Occipital lobe (tissue), 2 donors: Measurements from ENCODE around the gene OR8H1. TPM values are rescaled to one million over a fixed set of nuclear protein-coding genes. Genes with fewer than 3 reads are reported as not detected.

Experiments used
- DNase-seq: peaks from one replicate; lab custom pipeline; 2025; lab: John Stamatoyannopoulos, UW
- total RNA-seq: library from RNA; depleted of rRNA; stranded (reverse); fragments of >200 nt; gene quantifications from one replicate; pipeline ENCODE4 v1.2.3, GENCODE V29; 2014

The OR8H1 gene
- not detected for total RNA-seq

- no peak for DNase-seq
Measured at GRCh38 chr11:56292154-56292553, at the start of gene OR8H1. OR8H1 (minus strand) TSS chr11:56292254; CDS start chr11:56291062, 1,192 bp downstream.

- no peak for DNase-seq
Measured at GRCh38 chr11:56340289-56340688, 48.2 kb upstream of the OR8H1 start.

- DNase-seq = no peak
Measured at GRCh38 chr11:56333156-56333555, 41.1 kb upstream of the OR8H1 start.

- no peak for DNase-seq
Measured at GRCh38 chr11:56331861-56332491, 39.9 kb upstream of the OR8H1 start.

GRCh38 chr11:56314844-56315243, 22.8 kb upstream of the OR8H1 start, which contains the start of gene OR8K3:
OR8K3 (plus strand) TSS chr11:56315144; CDS start chr11:56318307, 3,163 bp downstream.
- no peak for DNase-seq

- no peak for DNase-seq
Measured at GRCh38 chr11:56307836-56308235, 15.8 kb upstream of the OR8H1 start.

- DNase-seq = no peak
Measured at GRCh38 chr11:56296898-56297297, 4.8 kb upstream of the OR8H1 start.

- DNase-seq = no peak
Measured at GRCh38 chr11:56273854-56274253, 18.2 kb downstream of the OR8H1 start, which contains the start of gene OR5T1. OR5T1 (plus strand) TSS chr11:56274154; CDS start chr11:56275639, 1,485 bp downstream.

GRCh38 chr11:56271092-56271491, 21.0 kb downstream of the OR8H1 start:
- no peak for DNase-seq

GRCh38 chr11:56251954-56252353, 40.1 kb downstream of the OR8H1 start, which contains the start of gene OR5T3:
OR5T3 (plus strand) TSS chr11:56252254; CDS start chr11:56252254, 0 bp downstream.
- DNase-seq = no peak

Other genes starting within 250 kb of the OR8H1 start
- not detected for gene OR8I2, start 198.9 kb downstream of the OR8H1 start, total RNA-seq
- not detected for gene OR8H2, start 188.6 kb downstream of the OR8H1 start, total RNA-seq
- gene OR8H3, start 169.9 kb downstream of the OR8H1 start, total RNA-seq = not detected
- gene OR8J3, start 152.1 kb downstream of the OR8H1 start, total RNA-seq = not detected
- gene OR8K5, start 131.9 kb downstream of the OR8H1 start, total RNA-seq = not detected
- not detected for gene OR5J2, start 115.6 kb downstream of the OR8H1 start, total RNA-seq
- not detected for gene OR5T2, start 58.0 kb downstream of the OR8H1 start, total RNA-seq
- gene OR5T3, start 40.0 kb downstream of the OR8H1 start, total RNA-seq = not detected
- not detected for gene OR5T1, start 18.1 kb downstream of the OR8H1 start, total RNA-seq
- not detected for gene OR8K3, start 22.9 kb upstream of the OR8H1 start, total RNA-seq
- not detected for gene OR8K1, start 53.8 kb upstream of the OR8H1 start, total RNA-seq
- gene OR8J1, start 62.0 kb upstream of the OR8H1 start, total RNA-seq = not detected
- gene OR8U1, start 83.4 kb upstream of the OR8H1 start, total RNA-seq = not detected
- gene OR5AL1, start 120.4 kb upstream of the OR8H1 start, total RNA-seq = not detected
- not detected for gene OR5M3, start 181.1 kb upstream of the OR8H1 start, total RNA-seq
- not detected for gene OR5M8, start 199.1 kb upstream of the OR8H1 start, total RNA-seq